GM12872 (cell line): ENCODE data around the gene EPHA7.

ENCODE experiments used
- CTCF ChIP-seq: IDR thresholded peaks from 3 replicates; pipeline ENCODE4 v1.5.1; 2011; ENCODE audit warnings: low read depth, mild to moderate bottlenecking, low read length, moderate library complexity; ENCODE audit not compliant: insufficient read depth

The EPHA7 gene

GRCh38 chr6:93419304-93420162, at the start of gene EPHA7:
TSS of gene EPHA7 (minus strand) at chr6:93419559. CDS start at chr6:93419341, 218 bp downstream.
- TF ChIP-seq CTCF, result no peak

GRCh38 chr6:93468291-93468690, 48.9 kb upstream of the EPHA7 start:
- no peak for TF ChIP-seq CTCF

GRCh38 chr6:93454533-93454932, 35.2 kb upstream of the EPHA7 start:
- no peak for TF ChIP-seq CTCF

- no peak for TF ChIP-seq CTCF
These were observed 34.6 kb upstream of the EPHA7 start for GRCh38 chr6:93453956-93454355.

- TF ChIP-seq CTCF, result no peak
These were observed 28.5 kb upstream of the EPHA7 start for GRCh38 chr6:93447874-93448273.

- no peak for TF ChIP-seq CTCF
These were observed 18.1 kb upstream of the EPHA7 start for GRCh38 chr6:93437491-93437890.

GRCh38 chr6:93433592-93433991, 14.2 kb upstream of the EPHA7 start:
- no peak for TF ChIP-seq CTCF
